VCaP (cell line): ENCODE results near the gene PRAMEF20.
A peak's percentile ranks its signal among the peaks of the same experiment; 100 is the strongest.

Experiments used
- H3K27ac ChIP-seq: fragments of 450-650 bp; 2 replicates; pipeline ENCODE4 v1.5.1; 2017
- TF ChIP-seq, protein P1 (sequence below): fragments of 450-650 bp; conservative IDR thresholded peaks from 2 replicates; pipeline ENCODE4 v1.5.1; 2017; ENCODE audit warnings: mild to moderate bottlenecking, moderate library complexity

The PRAMEF20 gene

DNA sequence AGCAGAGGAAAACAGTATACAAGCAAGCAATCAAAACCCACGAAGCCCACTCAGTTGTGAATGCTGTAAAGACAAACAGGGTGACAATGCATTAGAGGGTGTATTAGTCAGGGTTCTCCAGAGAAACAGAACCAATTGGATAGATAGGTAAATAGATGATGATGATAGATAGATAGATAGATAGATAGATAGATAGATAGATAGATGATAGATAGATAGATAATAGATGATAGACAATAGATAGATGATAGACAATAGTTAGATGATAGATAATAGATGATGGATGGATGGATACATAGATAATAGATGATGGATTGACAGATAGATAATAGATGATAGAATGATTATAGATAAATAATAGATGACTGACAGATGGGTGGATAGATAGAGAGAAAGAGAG is 55.3 kb downstream of the PRAMEF20 start:
- TF ChIP-seq, protein P1, sequence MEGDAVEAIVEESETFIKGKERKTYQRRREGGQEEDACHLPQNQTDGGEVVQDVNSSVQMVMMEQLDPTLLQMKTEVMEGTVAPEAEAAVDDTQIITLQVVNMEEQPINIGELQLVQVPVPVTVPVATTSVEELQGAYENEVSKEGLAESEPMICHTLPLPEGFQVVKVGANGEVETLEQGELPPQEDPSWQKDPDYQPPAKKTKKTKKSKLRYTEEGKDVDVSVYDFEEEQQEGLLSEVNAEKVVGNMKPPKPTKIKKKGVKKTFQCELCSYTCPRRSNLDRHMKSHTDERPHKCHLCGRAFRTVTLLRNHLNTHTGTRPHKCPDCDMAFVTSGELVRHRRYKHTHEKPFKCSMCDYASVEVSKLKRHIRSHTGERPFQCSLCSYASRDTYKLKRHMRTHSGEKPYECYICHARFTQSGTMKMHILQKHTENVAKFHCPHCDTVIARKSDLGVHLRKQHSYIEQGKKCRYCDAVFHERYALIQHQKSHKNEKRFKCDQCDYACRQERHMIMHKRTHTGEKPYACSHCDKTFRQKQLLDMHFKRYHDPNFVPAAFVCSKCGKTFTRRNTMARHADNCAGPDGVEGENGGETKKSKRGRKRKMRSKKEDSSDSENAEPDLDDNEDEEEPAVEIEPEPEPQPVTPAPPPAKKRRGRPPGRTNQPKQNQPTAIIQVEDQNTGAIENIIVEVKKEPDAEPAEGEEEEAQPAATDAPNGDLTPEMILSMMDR, result no peak
- H3K27ac ChIP-seq, result no peak overlapping the region

DNA sequence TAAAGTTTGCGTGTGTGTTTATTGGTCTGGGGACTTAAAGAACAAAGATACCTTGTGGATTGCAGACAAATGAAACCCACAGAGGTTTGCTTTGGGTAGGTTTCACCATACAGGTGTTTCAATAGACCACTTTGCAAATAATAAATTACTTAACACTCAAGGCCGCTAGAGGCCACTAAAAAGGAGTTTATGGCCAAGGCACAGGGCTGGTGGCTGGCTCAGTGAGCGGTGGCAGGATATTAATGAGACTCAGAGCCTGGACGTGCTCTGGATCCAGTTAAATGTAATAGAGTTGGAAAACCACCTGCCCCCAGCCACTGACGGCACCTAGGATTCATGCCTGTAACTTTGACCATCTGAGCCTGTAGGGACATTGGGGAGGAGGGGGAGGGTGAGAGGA is 59.1 kb downstream of the PRAMEF20 start:
- no peak overlapping the region for H3K27ac ChIP-seq

More for the DNA sequence above, 59.1 kb downstream of the PRAMEF20 start:
- TF ChIP-seq, protein P1, result peak; percentile 69
